Vagina (tissue), 2 donors: ENCODE data around the gene RITA1.

Experiments used
- POLR2A ChIP-seq, 2 donors: fragments of 450-650 bp; IDR thresholded peaks; one replicate each; pipeline ENCODE4 v1.6.1; 2017; ENCODE audit warnings: antibody characterized with exemption in 2 of 2, mild to moderate bottlenecking in 2 of 2, moderate library complexity in 2 of 2
- TF ChIP-seq, protein P1 (sequence below), 3 experiments: fragments of 450-650 bp in 2 of 3; fragments of 200-600 bp in 1 of 3; sonication (generic) in 1 of 3; IDR thresholded peaks; one replicate each; pipeline ENCODE4 v1.5.1; 2017 to 2019; ENCODE audit warnings: antibody characterized with exemption in 3 of 3, mild to moderate bottlenecking in 2 of 3, moderate library complexity in 2 of 3

DNA sequence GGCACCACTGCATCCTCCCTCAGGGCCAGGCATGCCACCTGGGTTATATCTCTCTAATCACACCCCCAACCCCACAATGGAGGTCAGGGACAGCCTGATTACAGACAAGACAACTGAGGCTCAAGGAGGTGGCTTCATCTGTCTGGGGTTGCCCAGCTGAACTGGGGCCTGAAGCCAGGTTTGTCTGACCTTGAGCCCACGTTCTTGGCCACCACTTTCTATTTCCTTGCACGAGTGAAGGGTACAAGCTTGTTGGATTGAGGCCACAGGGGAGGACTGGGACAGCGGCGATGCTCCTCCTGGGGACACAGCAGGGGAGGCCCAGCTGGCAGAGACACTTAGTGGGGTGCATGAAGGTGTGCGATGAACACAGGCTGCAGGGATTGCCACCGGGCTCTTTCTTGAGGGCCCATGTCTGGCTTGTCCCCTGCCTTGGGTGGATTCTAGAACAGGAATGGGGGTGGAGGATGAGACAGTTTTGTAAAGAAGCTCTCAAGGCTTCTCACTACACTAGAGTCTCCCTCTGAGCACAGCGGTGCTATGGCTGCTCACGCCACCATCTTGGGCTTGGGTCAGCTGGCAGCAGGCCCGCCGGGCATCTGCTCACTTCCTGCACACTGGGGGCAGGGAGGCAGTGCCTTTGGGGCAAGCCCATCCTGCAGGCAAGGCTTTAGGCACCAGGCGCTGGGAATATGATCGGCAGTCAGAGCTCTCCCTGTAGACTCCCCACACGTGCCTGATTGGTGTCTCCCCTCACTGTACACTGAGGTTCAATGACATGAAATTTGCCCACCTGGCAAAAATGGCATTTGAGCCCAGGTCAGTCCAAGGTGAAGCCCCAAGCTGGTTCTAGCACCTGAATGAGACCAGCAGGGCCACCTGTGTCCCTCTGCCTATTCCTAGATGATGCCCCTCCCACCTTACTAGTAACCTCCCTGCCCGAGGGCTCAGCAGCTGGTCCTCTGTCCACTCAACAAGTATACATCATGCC, 16.0 kb downstream of the RITA1 start:
- TF ChIP-seq, protein P1, sequence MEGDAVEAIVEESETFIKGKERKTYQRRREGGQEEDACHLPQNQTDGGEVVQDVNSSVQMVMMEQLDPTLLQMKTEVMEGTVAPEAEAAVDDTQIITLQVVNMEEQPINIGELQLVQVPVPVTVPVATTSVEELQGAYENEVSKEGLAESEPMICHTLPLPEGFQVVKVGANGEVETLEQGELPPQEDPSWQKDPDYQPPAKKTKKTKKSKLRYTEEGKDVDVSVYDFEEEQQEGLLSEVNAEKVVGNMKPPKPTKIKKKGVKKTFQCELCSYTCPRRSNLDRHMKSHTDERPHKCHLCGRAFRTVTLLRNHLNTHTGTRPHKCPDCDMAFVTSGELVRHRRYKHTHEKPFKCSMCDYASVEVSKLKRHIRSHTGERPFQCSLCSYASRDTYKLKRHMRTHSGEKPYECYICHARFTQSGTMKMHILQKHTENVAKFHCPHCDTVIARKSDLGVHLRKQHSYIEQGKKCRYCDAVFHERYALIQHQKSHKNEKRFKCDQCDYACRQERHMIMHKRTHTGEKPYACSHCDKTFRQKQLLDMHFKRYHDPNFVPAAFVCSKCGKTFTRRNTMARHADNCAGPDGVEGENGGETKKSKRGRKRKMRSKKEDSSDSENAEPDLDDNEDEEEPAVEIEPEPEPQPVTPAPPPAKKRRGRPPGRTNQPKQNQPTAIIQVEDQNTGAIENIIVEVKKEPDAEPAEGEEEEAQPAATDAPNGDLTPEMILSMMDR (IDR thresholded peaks at IDR 0.05) = no peak
- no peak for TF ChIP-seq POLR2A (IDR thresholded peaks at IDR 0.05)
